Iris pigment epithelial cell (primary cell): Measurements from ENCODE around the gene HTT.
"Not testable (repeated sequence)": the region's sequence is repeated elsewhere in the genome, so short reads cannot be mapped to it uniquely, and the experiment has no call there.

ENCODE experiments used
- DNase-seq: peaks from one replicate; pipeline ENCODE4 v3.0.0-alpha.2; 2011; ENCODE audit warnings: low read depth

HTT gene

GRCh38 chr4:3082925-3083515 is 8.5 kb downstream of the HTT start:
- DNase-seq, result no peak

- DNase-seq, result no peak
Measured at GRCh38 chr4:3083732-3084131, 9.3 kb downstream of the HTT start.

- no peak for DNase-seq
Measured at GRCh38 chr4:3085948-3086670, 11.6 kb downstream of the HTT start.

- no peak for DNase-seq
Measured at GRCh38 chr4:3087115-3087797, 12.8 kb downstream of the HTT start.

GRCh38 chr4:3091464-3091863 is 17.0 kb downstream of the HTT start:
- no peak for DNase-seq

- DNase-seq, result not testable (repeated sequence)
Measured at GRCh38 chr4:3094701-3095100, 20.2 kb downstream of the HTT start.

- DNase-seq, result no peak
Measured at GRCh38 chr4:3096202-3096601, 21.7 kb downstream of the HTT start.

GRCh38 chr4:3098346-3098745 is 23.9 kb downstream of the HTT start:
- no peak for DNase-seq

GRCh38 chr4:3106339-3107186 is 32.1 kb downstream of the HTT start:
- DNase-seq, result peak; percentile 89

- no peak for DNase-seq
Measured at GRCh38 chr4:3107271-3107670, 32.8 kb downstream of the HTT start.

GRCh38 chr4:3107691-3108121 is 33.2 kb downstream of the HTT start:
- peak; percentile 69 for DNase-seq

GRCh38 chr4:3108211-3108610 is 33.7 kb downstream of the HTT start:
- DNase-seq, result peak; percentile 83

GRCh38 chr4:3111461-3111860 is 37.0 kb downstream of the HTT start:
- peak; percentile 81 for DNase-seq

- DNase-seq, result peak; percentile 88
Measured at GRCh38 chr4:3112201-3112600, 37.7 kb downstream of the HTT start.

GRCh38 chr4:3112609-3113469 is 38.4 kb downstream of the HTT start:
- peak; percentile 44 for DNase-seq

- DNase-seq, result no peak
Measured at GRCh38 chr4:3114377-3114776, 39.9 kb downstream of the HTT start.

- peak; percentile 90 for DNase-seq
Measured at GRCh38 chr4:3115637-3116270, 41.3 kb downstream of the HTT start.

- DNase-seq, result no peak
Measured at GRCh38 chr4:3116955-3117354, 42.5 kb downstream of the HTT start.

GRCh38 chr4:3118312-3118711 is 43.8 kb downstream of the HTT start:
- DNase-seq, result no peak

- no peak for DNase-seq
Measured at GRCh38 chr4:3119464-3119863, 45.0 kb downstream of the HTT start.

- DNase-seq, result no peak
Measured at GRCh38 chr4:3121110-3121509, 46.6 kb downstream of the HTT start.
